ENCODE measurements around the gene HS6ST1.
"Not testable (repeated sequence)": the region's sequence is repeated elsewhere in the genome, so short reads cannot be mapped to it uniquely, and the experiment has no call there.

Gene HS6ST1

DNA sequence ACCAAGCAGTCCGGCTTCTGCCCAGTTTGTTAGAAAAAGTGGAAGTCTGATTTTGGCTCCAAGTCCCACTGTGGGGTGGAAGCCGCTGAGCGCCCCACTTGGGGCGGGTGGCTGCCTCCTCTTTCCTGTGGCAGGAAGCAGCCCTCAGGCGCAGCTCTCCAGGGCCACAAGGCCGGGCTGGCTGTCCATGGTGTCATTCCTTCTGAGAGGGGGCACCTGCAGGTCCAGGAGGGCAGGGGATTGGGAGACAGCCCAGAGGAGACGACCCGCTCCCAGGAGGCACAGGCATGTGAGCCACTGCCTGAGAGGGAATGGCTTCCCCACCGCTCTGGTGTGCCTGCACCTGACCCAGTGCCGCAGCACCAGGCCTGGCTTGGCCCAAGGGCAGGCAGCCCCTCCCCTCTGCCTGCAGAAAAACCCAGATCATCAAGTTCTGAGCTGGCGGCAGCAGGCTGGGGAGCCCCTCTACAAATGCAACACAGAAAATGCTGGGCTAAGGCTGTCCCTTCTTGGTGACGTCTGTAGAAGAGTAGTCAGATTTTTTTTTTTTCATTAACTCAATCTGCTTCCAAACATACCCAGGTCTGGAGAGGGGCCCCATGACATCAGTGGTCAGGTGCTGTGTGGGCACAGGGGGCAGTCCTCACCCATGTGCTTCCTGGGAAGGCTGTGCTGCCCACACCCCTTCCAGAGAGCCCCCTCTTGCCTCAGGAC lies 38.4 kb downstream of the HS6ST1 start:
- no peak for DNase-seq

DNA sequence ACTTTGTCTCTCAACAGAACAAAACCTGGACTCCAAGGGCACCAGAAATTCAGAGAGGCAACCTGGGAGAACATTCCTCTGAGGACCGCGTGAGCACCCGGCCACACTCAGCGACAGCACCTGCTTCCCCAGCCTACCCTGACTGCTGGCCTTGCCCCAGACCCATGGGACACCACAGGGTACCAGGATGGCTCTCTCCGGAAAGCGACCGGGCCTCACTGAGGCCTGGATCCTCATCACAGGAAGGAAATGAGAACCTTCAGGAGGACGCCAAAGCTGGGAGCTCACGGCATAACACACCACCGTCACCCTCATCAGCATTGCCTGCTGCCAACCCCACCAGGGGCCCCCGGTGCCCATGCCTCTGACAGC lies 38.9 kb downstream of the HS6ST1 start:
- no peak for DNase-seq

DNA sequence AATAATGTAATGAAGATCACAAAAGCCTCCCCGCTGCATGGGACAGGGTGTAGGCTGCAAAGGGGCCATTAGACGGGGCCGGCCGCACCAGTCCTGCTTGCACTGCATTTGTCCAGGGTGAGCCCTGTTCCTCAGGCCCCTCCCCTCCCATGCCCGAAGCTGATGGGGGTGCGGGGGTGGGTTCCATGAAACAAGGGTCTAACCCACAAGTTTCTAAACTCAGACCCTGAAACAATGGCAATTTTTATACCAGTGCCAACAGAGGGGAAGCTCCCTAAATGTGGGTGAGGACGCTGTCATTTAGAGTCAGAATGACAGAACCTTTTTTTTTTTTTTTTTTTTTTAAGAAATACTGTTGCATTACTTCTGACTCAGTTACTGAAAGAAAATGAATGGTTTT lies 39.7 kb downstream of the HS6ST1 start:
- DNase-seq: no peak

DNA sequence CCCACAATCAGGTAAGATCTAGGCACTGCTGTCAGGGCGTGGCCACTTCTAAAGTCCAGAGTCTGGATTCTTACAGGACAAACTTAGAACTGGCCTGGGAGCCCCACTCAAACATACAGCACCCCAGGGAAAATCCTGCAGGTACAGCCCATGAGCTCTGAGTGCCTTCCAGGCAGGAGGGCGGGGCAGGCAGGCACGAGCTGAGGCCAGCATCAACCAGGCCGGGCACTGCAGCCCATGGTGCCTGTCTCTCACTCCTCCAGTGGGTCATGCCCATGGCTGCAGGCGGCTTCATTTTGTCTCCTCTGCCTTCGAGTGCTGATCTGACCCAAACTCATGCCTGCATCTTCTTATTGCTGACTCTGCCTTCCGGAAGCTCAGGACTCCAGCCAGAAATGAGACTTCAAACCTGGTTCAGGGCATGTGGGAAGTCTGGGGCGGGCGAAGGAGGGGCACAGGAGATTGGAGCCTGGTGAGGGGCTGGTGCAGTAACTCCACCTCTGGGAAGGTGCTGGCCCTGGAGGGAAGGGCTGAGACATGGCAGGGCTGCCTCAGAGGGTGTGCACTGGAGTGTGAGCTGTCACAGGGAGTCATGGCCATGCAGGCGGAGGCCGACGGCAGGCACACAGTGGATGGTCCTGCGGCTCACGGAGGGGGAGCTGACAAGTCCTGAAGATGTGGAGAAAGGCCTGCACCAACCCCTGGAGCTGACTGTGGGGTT lies 40.5 kb downstream of the HS6ST1 start:
- DNase-seq: no peak

DNA sequence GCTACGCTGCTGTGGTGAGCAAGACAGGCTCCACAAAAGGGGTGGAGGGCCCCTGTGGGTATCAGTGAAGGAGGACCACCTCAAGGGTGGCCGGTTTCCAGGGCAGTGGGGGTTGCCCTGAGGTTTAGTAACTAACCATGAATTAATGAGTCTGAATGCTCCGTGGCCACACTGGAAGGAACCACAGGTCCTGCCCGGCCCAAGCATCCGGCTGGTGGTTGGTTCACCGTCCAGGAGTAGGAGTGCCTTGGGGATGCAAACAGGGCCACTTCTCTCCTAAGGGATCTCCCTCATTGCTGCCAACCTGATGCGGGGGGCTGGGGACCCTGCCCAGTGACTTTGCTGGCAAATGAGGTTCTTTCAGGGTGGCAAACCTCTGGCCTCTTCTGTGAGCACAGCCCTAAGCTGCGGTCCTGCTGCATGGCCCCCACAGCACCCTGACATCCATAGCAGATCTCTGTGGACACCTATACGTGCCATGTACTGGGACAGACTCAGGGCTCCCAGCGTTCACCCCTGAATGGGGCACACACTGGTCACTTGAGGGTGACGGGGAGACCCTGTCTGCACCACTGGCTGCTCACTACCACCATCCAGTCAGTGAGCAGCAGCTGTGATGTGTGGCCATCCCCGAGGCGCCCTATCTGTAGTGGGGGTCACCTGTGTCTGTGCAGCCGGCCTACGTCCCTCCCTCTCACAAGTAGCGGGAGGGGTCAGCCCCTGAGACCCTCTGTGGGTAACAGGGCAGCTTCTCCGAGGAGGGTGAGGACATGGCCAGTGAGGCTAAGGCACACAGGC lies 41.6 kb downstream of the HS6ST1 start:
- no peak for DNase-seq

DNA sequence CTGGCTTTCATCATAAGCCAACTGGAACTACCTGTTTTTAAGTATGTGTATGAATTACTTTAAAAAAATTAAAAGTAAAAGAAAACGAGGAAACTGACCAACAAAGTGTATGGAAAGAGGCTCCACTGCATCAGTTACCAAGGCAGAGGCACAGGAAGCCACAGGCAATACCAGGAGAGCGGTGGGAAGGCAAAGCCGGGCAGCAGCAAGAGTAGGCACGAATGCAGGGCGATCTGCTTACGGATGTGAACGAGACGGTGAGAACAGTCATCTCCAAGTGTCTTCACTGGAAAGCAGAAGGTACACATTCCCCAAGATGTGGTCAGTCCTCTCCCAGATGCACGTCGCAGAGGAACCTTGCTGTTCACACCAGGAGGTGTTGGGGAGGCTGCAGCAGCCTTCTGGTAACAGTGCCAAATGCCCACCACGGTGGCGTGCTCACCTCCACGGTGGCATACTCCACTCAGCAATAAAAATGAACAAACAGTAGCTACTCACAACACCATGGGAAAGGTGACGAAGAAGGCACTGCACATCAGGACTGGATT lies 43.1 kb downstream of the HS6ST1 start:
- no peak for DNase-seq

DNA sequence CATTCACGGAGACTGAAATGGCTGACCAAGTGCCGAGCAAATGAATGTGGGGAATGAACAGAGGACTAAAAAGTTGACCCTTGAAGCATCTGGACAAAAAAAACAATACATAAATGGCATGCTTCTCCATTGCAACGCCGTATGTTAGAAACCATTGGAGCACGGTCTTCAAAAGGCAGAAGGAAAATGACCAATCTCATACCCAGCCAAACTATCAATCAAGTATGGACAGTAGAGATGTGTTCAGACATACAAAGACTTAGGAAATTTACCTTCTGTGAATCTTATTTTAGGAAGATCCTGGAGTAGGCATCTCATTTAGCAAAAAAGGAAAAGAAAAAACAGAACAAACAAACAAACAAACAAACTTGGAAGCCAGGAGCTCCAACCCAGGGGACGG lies 44.5 kb downstream of the HS6ST1 start:
- DNase-seq: no peak

DNA sequence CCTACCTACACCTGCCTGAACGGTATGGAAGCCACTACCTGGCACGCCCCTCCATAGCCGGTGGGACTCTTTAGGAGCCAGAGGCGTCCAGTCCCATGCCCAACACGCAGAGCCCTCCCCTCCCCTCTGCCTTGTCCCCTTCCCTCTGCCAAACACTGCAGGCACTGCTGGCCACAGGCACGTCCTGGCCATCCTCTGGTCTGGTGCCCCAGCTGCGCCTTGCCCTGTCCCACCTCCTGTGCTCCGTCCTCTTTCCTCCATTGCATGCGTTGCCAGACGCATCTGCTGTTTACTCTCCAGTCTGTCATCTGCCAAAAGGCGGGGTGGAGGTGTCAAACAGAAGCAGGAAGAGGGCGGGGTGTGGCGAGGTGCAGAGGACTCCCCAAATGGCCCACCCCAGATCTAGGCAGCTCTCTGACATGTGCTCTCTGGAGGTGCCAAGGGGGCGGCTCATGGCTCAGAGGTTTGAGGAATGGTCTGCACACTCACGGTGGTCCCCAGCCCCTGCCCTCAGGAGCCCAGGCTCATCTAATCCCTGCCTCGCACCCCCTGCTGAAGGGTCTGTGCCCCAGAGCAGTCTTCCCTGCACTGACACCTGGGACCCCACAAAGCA lies 45.1 kb downstream of the HS6ST1 start:
- peak in 1 of 4 experiments; percentile 8 for DNase-seq

DNA sequence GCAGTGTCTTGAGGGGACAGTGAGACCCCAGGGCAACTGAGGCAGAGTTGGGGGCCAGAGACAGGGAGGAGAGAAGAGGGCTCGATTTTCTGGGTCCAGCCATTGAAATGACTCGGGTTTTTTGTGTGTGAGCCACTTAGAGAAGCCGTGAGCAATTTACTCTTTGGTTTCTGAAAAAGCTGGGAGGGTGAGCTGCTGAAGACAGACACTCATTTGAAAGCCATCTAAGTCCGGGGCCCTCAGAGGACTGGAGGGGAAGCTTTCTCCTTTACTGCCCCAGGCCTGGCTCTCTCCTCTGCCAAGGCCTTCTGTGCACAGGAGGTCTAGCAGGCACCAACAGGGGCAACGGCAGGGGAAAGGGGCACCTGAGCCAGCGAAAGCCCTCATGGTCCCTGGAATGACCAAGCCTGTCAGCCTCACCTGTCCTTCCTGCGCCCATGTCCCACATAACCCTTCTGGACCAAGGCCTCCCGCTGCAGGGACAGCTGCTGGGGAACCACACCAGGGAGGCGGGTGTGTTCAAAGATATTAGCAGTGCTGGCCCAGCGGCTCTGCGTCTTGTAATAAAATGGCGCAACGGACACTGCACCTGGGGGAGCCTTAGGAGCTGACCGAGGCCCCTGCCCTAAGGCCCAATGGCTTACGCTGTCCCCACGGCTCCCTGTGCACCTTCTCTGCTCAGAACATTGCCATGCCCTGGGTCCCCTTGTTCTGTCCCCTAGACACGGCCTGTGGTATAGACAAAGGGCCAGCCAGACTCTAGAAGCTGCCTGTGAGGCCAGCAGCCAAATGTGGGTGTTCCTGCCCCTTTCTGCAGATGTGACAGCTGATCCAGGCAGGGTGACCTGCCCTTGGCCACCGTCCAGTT lies 45.8 kb downstream of the HS6ST1 start:
- DNase-seq: no peak

DNA sequence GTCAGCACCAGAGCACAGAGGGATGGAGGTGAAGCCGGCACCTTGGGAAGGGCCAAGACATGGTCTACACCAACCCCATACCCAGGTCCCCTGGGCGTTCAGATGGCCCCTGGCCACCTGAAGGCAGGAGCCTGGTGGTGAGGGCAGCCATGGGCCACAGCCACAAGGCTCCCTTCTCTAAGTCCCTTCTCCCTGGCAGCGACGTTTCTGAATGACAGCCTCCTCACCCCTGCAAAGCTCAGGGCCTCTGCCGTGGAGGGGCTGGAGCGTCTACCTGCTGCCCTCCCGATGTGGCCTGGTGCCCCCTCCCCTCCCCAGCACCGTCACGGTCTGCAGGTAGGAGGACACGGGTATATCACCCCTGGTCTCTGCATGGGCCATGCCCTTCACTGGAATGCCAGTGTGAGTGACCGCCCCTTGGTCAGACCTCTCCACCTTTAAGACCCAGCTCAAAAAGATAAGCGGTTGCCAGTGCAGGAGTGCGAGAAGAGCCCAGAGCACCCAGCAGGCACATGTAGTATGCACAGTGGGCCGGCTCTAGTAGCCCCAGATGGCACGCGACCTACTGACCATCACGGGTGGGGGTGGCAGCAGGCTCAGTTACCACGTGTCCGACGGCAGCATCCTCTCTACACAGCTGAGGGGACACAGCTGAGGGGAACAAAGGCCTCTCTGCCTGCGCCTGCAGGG lies 46.6 kb downstream of the HS6ST1 start:
- DNase-seq: no peak

DNA sequence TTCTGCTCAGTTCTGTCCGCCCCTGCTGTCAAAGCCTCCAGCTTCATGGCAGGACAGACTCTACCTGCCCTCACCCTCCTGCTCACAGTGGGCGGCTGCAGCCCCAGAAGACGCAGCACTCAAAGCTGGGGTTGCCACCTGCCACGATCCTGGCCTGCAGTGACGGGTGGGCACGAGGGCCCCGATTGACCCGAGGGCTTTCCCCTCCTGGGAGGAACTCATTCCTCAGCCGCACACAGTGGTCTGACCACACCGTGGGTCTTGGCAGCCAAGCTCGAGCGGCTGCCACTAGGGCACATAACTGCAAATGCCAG lies 47.1 kb downstream of the HS6ST1 start:
- no peak for DNase-seq

DNA sequence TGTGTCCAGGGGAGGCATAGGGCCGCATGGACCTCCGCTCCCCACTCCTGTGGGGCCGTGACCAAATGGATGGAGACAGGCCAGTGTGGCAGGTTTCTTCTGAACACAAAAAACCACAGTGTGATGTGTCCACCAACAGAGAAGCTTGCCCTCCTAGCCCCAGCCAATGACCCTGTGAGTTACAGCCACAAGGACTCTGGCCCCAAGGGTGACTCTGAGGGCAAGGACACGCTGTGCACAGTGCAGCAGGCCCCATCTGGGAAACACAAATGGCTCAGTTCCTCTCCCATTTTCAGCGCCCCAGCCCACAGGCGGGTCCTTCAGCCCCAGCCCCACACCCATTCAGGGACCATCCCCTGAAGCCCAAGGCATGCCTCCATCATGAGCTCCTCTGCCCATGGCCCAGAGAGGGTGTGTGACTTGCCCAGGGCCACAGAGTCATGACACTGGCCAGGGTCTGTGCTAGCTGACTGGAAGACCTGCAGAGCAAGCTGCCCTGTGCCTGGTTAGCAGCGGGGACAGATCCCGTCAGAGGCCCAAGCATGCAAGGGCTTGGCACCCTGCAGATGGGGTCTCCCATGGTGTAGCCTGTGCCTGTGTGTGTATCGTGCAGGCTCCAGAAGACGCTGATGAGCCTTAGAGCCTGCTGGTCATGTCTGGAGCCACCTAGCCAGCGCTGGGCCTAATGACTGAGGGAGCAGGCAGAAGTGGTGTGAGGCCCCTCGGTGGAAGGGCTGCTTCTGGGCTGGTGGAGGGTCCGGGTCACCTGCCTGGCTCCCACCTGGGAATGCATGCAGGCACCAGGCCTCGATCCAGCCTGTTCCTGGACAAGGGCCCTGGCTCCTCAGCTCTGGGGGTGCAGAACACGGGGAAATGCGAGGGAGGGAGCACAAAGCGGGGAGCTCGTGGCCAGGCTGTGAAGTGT lies 47.7 kb downstream of the HS6ST1 start:
- no peak for DNase-seq

DNA sequence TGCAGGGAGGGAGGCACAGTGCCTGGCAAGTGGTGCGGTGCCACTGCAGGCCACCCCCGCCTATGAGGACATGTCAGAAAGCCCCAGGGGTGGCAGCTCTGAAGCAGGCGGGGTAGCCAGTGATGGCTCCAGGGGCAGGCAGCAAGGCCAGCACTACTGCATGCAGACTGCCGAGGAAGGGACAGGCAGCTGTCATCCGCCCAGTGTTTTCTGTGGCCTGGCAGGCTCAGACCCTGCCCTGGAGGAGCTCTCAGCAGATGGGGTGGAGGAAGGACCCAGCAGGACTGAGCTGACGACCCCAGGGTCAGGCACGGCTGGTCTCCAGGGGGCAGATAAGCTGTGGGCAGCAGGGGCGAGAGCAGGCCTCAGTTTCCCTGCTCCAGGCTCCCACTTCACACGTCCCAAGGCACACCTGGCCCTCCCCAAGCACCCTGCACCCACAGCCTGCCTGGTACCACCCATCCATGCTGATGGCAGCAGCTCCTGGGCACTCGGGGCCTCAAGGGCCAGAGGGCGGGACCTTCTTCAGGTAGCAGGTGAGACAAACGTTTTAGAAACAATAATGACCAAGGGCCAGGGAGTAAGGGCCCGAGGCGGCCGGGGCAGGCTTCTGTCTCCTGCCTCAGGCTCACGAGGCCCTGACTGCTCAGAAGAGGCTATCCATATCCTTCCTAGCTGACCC lies 48.5 kb downstream of the HS6ST1 start:
- no peak for DNase-seq

DNA sequence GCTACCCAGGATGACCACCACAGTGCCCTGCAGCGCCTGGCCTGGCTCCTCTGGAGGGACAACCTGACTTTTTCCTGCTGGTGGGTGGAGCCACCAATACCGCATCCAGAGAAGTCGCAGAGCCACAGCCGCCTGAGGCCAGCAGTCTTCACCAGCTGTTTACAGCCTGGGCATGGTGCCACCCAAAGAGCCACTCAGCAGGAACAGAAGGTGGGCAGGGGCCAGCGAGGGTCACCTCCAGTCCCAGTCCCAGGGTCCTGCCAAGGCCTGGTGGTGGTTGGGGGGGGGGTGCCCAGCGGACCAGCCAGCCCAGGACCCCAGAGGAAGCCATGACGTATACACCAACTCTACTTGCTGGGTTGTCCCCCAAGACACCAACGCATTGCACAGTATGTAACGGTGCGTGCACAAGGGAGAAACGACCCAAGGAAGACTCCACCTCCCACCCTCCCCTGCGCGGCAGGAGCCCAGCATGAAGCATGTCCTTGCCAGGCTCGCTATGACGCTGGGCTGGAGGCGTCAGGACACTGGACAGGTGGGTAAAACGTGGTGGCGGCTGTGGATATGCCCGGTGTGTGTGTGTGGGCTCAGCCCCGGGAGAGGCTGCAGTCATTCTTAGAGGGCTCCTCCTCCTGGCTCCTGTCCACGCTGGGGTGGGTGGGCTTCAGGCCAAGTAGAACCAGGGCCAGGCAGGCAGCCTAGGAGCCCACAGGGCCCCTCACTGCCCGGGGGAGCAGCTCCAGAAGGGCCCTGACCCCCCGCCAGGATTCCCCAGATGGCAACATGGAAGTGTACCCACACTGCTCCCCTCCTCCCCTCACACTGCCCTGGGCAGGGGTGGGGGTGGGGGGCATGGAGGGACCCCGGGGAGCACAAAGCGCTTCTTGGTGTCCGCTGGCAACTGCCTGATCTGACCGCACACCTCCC lies 49.3 kb downstream of the HS6ST1 start:
- DNase-seq: no peak

DNA sequence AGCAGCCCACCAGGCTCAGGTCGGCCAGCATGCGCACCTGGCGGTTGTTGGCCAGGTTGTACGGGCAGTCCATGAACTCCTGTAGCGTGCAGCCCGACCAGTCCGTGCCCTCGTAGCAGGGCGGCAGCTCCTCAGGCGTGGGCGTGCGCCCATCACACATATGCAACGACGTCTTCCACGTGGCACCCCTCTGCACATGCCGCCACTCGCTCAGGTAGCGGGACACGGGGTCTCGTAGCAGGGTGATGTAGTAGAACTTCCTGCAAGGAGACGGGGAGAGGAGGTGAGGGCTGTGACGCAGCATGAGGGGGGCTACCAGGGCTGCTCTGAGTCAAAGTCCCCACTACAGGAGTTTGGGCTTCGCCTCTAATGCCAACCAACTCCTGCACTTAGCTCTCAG lies 50.1 kb downstream of the HS6ST1 start:
- not testable (repeated sequence) for DNase-seq

DNA sequence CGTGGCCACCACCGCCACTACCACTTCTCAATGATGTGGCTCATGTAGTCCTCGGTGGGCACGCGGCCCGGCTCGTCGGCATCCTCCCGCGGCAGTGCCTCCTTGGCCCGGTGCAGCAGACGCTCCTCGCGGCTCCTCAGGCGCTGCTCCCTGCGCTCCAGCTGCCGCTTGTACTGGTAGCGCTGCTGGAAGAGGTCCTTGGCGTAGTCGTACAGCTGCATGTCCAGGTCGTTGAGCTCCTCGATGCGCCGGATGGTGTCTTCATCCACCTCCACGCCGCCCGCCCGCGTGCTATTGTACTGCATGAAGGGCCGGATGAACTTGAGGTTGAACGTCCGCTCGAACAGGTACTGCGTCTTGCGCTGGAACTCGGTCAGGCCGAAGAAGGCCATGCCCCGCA lies 50.5 kb downstream of the HS6ST1 start:
- DNase-seq: not testable (repeated sequence)

DNA sequence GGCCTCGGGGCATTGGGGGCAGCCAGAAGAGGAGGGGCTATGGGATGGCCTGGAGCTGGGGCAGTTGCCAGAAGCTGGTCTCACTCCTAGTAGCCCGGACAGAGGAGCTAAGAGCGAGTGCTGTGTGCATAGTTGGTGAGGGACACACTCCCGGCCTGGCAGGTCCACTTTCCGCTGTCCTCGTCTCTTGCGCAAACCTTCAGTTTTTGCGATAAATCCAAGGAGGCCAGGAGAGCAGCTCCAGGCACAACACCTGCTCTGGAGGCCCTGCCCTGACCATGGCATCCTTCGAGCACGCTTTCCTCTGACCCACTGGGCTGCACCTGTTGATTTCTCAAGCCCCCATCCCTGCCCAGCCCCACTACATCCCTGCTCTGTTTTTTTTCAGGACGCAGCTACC lies 51.0 kb downstream of the HS6ST1 start:
- not testable (repeated sequence) for DNase-seq

DNA sequence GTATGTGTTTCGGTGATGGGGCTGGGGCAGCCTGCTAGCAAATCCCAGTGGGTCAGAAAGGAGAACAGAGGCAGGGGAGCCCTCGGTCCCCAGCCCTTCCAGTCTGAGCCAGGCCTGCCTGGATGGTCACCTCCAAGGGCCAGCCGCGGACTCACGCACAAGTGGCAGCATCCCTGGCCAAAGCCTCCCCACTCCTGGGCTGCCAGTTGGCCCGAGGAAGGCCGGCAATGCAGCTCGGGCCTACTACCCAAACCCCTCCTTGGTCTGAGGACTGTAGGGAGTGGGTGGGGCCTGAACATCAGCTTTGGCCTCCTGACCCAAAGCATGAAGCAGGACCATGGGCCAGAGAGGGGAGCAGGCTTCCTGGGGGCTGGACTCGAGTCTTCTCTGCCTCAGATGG lies 51.5 kb downstream of the HS6ST1 start:
- not testable (repeated sequence) for DNase-seq

DNA sequence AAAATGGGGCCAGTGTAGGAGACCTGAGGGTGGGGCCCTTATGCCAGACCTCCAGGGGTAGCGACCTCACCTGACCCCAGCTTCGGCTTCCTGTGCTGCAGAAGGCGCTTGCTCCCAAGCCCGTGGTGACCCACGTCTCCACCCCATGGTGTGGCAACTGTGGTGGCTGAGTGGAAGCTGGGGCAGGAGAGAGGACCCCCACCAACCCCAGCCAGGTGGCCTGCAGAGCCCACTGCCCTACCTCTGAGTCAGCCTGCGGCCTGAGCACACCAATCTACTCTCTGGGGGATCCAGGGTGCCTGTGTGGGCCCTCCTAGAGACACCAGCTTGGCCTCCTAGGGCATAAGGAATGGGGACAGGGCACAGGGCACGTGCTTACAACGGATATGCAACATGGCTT lies 52.2 kb downstream of the HS6ST1 start:
- not testable (repeated sequence) for DNase-seq

Data from activated naive CD4-positive, alpha-beta T cell (primary cell).